Fibroblast of the aortic adventitia (primary cell): Measurements from ENCODE around the gene ZNF141. TPM values are rescaled to one million over a fixed set of nuclear protein-coding genes. Genes with fewer than 3 reads are reported as not detected.
A peak's percentile ranks its signal among the peaks of the same experiment; 100 is the strongest.
"Not testable (repeated sequence)": the region's sequence is repeated elsewhere in the genome, so short reads cannot be mapped to it uniquely, and the experiment has no call there.

Source experiments
- DNase-seq: peaks from one replicate; pipeline ENCODE4 v3.0.0-alpha.2; 2010; ENCODE audit warnings: low read depth
- H3K4me3 ChIP-seq: 2 replicates; pipeline ENCODE4 v1.5.1; 2011; ENCODE audit warnings: low read depth, mild to moderate bottlenecking, control low read depth, low read length, moderate library complexity
- total RNA-seq: library from RNA; depleted of rRNA; stranded (reverse); fragments of >200 nt; gene quantifications from 2 replicates; pipeline ENCODE4 v1.2.3, GENCODE V29; 2012; ENCODE audit warnings: low replicate concordance
- TF ChIP-seq, protein P1 (sequence below): IDR thresholded peaks from 2 replicates; pipeline ENCODE4 v1.5.1; 2011; ENCODE audit warnings: mild to moderate bottlenecking, low read length, control low read depth, inconsistent platforms; ENCODE audit not compliant: insufficient read depth

The ZNF141 gene
- total RNA-seq: 16.3 and 21.2 TPM in 2 replicates

DNA sequence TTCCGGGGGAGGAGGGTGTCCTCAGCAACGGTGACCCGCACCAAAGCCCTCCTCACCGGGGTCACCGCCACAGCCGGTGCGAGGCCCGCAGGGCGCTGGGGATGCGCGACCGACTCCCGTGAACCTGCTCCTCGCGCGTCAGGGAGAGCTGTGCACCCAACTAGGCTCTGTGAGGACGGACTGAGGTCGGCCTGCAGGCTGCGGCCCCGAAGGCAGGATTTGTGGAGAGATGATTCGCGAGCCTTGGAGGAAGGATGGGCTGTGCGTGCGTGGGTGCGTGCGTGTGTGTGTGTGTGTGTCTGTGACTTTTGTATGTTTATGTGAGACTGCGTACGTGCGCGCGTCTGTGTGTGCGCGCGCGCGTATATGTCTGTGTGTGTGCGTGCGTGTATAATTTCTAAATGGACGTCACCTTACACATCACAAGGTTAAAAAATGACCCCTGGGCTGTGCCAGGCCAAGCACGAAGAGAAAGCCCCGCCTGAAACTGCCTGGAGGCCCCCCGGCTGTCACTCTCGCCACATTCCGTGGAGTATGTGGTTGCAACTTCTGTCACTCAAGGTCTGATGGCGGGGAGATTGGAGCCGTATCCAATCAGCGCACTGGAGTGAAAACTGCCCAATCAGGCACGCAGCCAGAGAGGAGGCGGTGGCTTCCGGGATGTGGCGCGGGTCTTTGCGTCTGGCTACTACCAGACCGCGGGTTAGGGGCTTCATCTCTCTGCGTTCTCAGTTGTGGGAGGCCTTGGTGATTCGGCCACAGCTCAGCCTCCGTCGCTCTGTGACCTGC, at the start of gene ZNF141:
Gene ZNF141 (plus strand): TSS at position 672 of the 789 bp plus-strand sequence. CDS start 170 bp downstream, outside the sequence.
- H3K4me3 ChIP-seq: peak within 1 kb of the TSS; percentile 81
- peak; percentile 98 for DNase-seq
- TF ChIP-seq, protein P1, sequence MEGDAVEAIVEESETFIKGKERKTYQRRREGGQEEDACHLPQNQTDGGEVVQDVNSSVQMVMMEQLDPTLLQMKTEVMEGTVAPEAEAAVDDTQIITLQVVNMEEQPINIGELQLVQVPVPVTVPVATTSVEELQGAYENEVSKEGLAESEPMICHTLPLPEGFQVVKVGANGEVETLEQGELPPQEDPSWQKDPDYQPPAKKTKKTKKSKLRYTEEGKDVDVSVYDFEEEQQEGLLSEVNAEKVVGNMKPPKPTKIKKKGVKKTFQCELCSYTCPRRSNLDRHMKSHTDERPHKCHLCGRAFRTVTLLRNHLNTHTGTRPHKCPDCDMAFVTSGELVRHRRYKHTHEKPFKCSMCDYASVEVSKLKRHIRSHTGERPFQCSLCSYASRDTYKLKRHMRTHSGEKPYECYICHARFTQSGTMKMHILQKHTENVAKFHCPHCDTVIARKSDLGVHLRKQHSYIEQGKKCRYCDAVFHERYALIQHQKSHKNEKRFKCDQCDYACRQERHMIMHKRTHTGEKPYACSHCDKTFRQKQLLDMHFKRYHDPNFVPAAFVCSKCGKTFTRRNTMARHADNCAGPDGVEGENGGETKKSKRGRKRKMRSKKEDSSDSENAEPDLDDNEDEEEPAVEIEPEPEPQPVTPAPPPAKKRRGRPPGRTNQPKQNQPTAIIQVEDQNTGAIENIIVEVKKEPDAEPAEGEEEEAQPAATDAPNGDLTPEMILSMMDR: no peak

DNA sequence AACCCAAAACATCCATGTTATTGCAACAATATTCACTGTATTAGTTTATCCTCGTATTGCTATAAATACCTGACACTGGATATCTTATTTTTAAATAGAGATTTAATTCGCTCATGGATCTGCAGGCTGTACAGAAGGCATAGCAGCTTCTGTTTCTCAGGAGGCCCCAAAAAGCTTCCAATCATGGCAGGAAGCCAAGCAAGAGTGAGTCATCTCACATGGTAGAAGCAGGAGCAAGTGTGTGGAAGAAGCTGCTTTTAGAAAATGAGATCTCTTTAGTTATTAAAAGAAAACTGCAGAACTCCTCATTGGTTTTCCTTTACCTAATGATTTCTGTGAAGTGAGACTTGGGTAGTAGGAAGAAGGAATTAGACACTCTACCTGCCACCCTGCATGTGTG, 48.7 kb upstream of the ZNF141 start:
- no peak for DNase-seq
- TF ChIP-seq, protein P1: no peak
- H3K4me3 ChIP-seq: no peak overlapping the region

DNA sequence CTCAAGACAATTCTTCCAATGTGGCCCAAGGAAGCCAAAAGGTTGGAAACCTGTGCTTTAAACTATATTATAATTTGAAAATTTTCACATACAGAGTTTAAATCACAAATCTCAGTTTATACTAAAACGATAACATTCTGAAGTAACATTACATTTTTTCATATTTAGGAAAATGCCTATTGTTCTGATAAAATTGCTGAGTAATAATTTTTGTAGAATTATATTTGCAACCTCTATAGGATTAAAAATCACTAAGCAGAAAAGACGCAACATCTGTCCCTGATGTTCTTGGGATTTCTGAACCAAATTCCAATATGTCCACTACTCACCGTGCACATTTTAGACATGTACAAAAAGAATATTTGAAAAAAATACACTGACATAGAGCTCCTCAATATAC, 42.9 kb upstream of the ZNF141 start:
- no peak overlapping the region for H3K4me3 ChIP-seq
- TF ChIP-seq, protein P1: no peak
- no peak for DNase-seq

DNA sequence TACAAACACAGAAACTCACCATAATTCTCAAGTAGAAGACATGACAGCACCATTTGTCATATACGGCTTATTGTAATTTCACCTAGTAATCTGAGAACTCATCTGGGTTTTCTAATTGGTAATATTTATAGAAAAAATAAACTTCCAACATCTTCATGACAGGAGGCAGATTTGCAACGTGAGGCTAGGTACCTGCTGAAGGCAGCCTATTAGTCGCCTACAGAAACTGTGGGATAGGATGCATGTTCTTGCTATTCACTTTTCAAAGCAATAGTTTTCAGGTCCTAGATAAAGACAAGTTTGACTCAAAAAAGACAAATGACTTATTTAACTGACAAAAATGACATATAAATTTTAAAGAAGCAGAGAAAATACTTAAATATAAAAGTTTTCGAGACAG, 35.2 kb upstream of the ZNF141 start:
- no peak overlapping the region for H3K4me3 ChIP-seq
- TF ChIP-seq, protein P1: no peak
- DNase-seq: no peak

DNA sequence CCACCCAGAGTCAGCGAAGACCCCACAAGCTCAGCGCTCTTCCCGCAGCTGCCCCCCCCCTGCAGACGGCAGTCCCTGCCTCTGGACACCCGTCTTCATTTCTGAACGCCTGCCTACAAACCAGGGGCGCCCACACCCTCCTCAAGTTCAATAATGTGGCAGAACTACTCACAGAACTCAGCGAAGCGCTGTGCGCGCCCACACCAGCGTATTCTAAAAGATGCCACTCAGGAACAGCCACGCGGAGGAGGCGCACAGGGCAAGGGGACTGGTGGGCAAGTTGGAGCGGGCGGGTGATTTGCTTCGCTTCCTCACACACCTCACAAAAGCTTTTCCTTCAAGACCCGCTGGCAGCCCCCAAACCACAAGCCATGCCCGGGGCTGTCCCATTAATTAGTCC, 33.1 kb upstream of the ZNF141 start:
- DNase-seq, H3K4me3 ChIP-seq: not testable (repeated sequence)

DNA sequence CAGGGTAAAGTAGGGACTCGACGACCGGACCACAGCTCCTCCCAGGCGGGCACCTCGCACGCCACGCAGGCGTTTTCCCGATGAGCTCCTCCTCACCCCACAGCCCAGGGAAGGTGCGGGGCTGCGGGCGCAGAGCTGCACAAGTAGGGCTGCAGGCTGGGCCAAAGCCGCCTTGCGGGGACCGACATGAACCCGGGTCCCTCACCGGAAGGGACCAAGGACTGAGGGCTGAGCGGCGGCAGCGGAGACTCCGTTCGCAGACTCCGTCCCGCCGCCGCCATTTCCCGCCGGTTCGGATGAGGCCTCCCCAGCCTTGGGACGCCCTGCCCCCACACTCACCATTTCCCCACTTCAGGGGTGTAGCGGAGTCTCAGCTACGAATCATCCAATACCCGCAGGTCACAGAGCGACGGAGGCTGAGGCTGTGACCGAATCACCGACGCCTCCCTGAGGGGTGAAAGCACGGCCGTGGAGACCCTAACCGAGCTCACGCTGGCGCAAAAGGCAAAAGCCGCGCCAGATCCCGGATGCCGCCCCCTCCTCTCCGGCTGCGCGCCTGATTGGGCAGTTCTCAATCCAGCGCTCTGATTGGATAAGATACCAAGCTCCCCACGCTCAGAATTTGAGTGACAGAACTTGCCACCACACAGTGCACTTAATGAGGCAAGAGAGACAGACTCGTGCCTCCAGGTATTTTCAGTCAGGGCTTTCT, 32.5 kb upstream of the ZNF141 start, which contains the start of gene ZNF732:
Gene ZNF732 (minus strand): TSS at position 506 of the 712 bp plus-strand sequence. CDS start 164 bp downstream, at position 342.
- DNase-seq: peak; percentile 14
- peak within 1 kb of the TSS; percentile 25 for H3K4me3 ChIP-seq
- TF ChIP-seq, protein P1: no peak

DNA sequence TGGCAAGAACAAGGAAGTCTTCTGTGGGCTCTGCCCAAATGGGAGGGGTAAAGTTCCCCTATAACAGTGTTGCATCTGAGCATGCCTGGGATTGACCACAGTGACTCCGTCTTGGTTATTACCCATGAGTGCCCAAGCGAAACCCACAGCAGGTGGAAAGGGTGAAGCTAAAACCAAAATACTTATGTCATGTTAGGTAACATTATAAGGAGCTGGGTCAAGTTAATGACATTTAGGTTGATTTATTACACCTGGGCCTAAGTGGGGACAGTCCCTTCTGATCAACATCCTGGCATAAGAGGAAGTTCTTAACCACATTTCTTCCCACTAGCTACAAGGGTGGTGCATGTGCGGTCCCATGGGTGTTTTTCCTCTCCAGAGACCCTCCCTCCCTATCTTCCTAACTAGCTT, 31.1 kb upstream of the ZNF141 start:
- DNase-seq: no peak
- TF ChIP-seq, protein P1: no peak
- H3K4me3 ChIP-seq: no peak overlapping the region
